Measurements from ENCODE around the gene ATG9A.

The ATG9A gene

GRCh38 chr2:219213026-219213415 is 16.4 kb downstream of the ATG9A start:
- no peak for TF ChIP-seq MAX (IDR thresholded peaks at IDR 0.05; ENCODE audit: low read depth, low read length)
- TF ChIP-seq CTCF (IDR thresholded peaks at IDR 0.05; ENCODE audit: low read depth, low read length), result no peak

GRCh38 chr2:219210886-219211362 is 18.5 kb downstream of the ATG9A start:
- H3K4me3 ChIP-seq (ENCODE audit: low read depth, low read length), result no peak overlapping the region
- TF ChIP-seq CTCF (IDR thresholded peaks at IDR 0.05; ENCODE audit: low read depth, low read length), result no peak
- TF ChIP-seq MAX (IDR thresholded peaks at IDR 0.05; ENCODE audit: low read depth, low read length), result no peak
- TF ChIP-seq POLR2A (IDR thresholded peaks at IDR 0.05; ENCODE audit: extremely low read depth, insufficient read length), result no peak
- TF ChIP-seq MYC (IDR thresholded peaks at IDR 0.05; ENCODE audit: low read depth, low read length), result no peak
- no peak for DNase-seq (ENCODE audit: low read depth)

More at GRCh38 chr2:219213026-219213415, 16.4 kb downstream of the ATG9A start:
- no peak overlapping the region for H3K4me3 ChIP-seq (ENCODE audit: low read depth, low read length)
- no peak for DNase-seq (ENCODE audit: low read depth)

- no peak for DNase-seq (ENCODE audit: low read depth)
- TF ChIP-seq CTCF (IDR thresholded peaks at IDR 0.05; ENCODE audit: low read depth, low read length), result no peak
- TF ChIP-seq MAX (IDR thresholded peaks at IDR 0.05; ENCODE audit: low read depth, low read length), result no peak
- TF ChIP-seq POLR2A (IDR thresholded peaks at IDR 0.05; ENCODE audit: extremely low read depth, insufficient read length), result no peak
- TF ChIP-seq MYC (IDR thresholded peaks at IDR 0.05; ENCODE audit: low read depth, low read length), result no peak
- H3K4me3 ChIP-seq (ENCODE audit: low read depth, low read length), result no peak overlapping the region
Observed at GRCh38 chr2:219210196-219210885, 19.1 kb downstream of the ATG9A start.

- no peak for TF ChIP-seq CTCF (IDR thresholded peaks at IDR 0.05; ENCODE audit: low read depth, low read length)
- no peak for TF ChIP-seq MYC (IDR thresholded peaks at IDR 0.05; ENCODE audit: low read depth, low read length)
- TF ChIP-seq POLR2A (IDR thresholded peaks at IDR 0.05; ENCODE audit: extremely low read depth, insufficient read length), result no peak
- H3K4me3 ChIP-seq (ENCODE audit: low read depth, low read length), result no peak overlapping the region
Observed at GRCh38 chr2:219209236-219210195, 19.9 kb downstream of the ATG9A start.

GRCh38 chr2:219207884-219208740 is 21.3 kb downstream of the ATG9A start:
- TF ChIP-seq POLR2A (IDR thresholded peaks at IDR 0.05; ENCODE audit: extremely low read depth, insufficient read length), result no peak
- TF ChIP-seq MYC (IDR thresholded peaks at IDR 0.05; ENCODE audit: low read depth, low read length), result no peak
- no peak for TF ChIP-seq CTCF (IDR thresholded peaks at IDR 0.05; ENCODE audit: low read depth, low read length)
- TF ChIP-seq MAX (IDR thresholded peaks at IDR 0.05; ENCODE audit: low read depth, low read length), result no peak
- no peak for DNase-seq (ENCODE audit: low read depth)
- H3K4me3 ChIP-seq (ENCODE audit: low read depth, low read length), result no peak overlapping the region

More at GRCh38 chr2:219209236-219210195, 19.9 kb downstream of the ATG9A start:
- no peak for DNase-seq (ENCODE audit: low read depth)
